ENCODE results near the gene SH3PXD2A.

SH3PXD2A gene

GRCh38 chr10:103807996-103808395 is 47.4 kb downstream of the SH3PXD2A start:
- DNase-seq = no peak

DNA sequence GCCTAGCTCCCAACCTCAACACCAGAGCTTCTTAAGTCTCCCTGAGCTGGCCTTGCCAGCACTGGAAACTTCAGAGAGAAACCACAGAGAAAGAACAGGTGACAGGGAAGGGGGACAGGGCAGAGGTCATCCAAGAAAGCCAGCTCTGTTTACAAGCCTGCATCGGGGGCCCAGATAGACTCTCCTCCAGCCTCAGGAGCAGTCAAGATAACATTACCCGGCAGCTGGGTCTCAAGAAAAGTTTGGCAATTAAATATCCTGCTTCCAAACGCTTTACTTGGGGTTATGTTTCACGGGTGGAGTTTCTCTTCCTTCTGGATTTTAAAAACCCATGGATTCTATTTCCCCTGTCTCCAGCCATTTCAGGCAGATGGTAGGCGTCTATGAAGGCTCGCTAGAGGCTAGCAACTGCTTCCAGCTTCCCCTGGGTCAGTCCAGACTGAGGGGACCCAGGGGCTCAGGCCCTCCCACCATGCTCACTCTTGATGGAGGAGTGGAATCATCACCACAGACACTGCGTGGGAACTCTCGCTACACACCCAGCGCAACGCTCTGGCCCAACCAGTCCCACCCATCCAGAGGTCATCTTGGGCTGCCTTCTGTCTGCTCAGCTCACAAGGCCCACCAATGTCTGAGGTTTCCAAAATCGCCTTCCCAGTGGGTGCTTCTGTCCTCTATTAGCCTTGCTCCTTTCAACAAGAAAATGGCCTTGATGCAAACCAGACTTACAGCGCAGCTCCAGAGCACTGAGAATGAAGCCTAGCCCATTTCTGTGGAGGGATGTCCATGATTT is 48.8 kb downstream of the SH3PXD2A start:
- no peak for DNase-seq

- DNase-seq = no peak
Measured at GRCh38 chr10:103805781-103806180, 49.6 kb downstream of the SH3PXD2A start.

DNA sequence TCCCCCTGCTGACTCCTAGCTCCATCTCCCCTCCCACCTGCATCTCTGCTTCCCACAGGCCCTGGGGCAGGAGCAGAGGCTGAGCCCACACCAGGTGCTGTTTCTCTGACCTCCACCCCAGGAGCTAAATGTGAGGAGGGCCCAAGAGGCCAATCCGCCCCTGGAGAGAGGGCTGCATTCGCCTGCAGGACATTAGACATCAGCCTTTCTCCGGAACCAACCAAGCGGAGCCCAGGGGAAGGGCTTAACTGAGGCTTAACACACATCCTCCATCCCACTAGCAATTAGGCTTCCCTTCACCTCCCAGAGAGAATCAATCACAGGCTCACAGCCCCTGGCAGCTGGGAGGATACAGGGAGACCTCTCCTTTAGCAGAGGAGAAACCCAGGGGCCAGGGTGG is 50.5 kb downstream of the SH3PXD2A start:
- DNase-seq = no peak

GRCh38 chr10:103803941-103804340 is 51.4 kb downstream of the SH3PXD2A start:
- no peak for DNase-seq

GRCh38 chr10:103802637-103803353 is 52.6 kb downstream of the SH3PXD2A start:
- no peak for DNase-seq

- DNase-seq = no peak
Measured at GRCh38 chr10:103802081-103802480, 53.3 kb downstream of the SH3PXD2A start.

DNA sequence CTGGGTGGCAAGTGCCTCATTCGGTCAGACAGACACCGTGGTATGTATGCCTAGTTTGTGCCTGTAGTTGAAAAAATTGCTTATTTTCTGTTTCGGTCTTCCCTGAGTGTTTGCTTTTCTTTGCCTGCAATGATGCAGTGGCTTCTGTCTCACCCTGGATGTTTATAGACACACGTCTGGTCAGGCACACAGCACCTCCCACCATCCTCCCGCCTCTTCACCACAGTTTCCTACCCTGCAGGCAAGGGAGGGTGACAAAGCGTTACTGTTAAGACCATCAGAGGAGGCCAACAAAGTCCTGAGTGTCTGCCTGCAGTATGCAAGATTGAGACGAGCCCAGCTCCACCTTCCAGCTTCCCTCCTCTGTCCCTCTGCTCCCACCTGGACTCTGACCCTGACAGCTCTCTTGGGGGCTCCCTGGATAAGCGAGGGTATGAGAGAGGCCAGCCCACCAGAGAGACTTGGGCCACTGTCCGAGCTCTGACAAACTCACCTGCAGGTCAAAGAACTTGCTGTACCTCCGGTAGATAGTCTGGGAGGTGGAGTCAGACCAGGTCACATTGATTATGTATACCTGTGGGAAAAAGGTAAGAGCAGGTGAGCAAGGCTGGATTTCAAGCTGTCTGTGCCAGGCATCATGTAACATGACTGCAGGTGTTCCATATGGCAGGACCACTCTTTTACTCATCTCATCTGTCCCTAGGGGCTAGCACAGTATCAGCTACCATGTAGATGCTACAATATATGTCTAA is 54.4 kb downstream of the SH3PXD2A start:
- no peak for DNase-seq

DNA sequence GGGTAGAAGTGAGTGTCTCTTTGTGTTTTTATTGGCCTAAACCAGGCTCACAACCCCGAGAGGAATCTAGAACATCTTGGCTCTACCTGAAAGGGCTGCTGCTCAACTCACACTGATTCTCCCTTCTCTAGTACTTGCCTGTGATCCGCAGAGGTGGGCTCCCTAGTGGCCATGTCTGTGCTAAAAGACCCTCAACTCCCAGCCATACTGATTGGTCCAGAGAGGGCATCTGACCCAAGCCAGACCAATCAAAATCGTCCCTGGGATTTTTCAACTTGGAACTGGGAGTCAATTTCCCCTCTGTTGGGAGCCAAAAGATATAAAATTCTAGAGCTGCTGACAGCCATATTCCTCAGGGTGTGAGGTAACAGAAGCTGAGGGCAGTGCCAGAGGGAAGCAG is 55.3 kb downstream of the SH3PXD2A start:
- DNase-seq = no peak

DNA sequence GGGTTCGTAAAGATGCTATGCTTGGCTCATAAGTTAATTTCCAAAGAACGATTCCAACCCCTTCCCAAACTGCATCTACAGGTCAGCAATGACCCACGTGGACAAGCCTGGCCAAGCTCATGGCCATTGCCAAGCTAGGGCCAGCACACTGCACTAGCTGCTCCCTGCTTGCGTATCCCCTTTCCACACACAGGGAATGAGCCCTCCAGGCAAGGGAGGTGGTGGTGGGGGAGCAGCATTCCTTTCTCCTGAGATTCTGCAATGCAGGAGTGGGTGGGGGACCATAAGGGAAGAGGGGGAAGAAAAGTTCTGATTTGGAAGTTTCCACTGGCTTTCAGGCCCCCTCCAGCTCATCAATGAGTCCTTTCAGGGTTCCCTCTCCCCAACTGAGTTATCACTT is 56.0 kb downstream of the SH3PXD2A start:
- no peak for DNase-seq

DNA sequence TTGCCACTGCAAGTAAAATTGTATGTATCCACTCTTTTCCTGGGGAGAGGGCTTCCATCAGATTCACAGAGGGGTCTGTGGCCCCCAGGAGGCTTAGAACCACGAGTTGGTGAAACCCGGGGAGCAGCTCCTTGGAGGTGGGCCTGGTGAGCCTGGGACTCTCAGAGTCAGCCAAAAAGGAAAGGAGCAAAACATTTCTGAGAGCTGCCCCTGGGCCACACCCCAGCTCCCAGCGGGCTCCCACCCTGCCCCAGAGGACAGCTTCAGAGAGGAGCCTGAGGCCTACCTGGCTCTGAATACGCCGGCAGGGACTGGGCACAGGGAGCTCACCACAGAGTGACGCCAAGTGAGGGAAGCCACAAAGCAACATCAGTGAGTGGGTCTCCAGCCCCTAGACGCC is 56.9 kb downstream of the SH3PXD2A start:
- DNase-seq = no peak

DNA sequence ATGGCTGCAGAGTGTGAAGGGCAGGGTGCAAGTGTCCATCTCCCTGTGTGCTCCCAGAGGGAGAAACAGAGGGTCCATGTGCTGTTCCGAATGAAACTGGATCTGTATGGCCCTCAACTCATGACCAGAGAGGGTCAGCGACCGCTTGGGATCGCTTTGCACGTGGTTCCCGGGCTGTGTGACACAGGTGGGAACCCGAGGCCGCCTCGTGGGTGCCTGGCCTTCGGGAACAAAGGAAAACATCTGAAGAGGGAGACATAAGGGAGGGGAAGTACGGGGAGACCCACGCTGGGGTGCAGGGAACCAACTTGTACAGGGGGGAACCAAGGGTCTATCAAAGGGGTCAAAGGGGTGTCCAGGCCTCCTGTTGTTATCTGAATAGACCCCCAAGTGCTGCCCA is 57.5 kb downstream of the SH3PXD2A start:
- no peak for DNase-seq

DNA sequence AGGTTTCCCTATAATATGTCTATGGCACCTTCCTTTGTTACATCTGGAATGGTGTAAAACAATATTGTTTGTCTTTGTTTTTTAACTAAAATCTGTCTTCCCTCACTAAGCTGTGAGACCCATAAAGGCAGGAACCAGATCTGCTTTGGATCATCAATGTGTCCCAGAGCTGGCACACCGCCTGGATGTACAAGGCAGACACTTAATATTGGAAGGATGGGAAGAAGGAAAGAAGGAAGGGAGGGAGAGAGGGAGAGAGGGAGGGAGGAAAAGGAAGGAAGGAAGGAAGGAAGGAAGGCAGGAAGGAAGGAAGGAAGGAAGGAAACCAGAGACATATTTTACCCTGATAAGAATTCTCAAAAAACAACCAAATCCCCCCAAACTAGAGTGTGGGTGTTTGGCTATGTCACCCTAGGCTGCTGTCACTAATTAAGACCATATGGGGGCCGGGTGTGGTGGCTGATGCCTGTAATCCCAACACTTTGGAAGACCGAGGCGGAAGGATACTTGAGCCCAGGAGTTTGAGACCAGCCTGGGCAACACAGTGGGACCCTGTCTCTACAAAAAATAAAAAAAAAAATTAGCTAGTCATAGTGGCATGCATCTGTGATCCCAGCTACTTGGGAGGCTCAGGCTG is 59.6 kb downstream of the SH3PXD2A start:
- no peak for DNase-seq

- DNase-seq = no peak
Measured at GRCh38 chr10:103794996-103795395, 60.4 kb downstream of the SH3PXD2A start.

- DNase-seq = no peak
Measured at GRCh38 chr10:103793920-103794883, 61.2 kb downstream of the SH3PXD2A start.

DNA sequence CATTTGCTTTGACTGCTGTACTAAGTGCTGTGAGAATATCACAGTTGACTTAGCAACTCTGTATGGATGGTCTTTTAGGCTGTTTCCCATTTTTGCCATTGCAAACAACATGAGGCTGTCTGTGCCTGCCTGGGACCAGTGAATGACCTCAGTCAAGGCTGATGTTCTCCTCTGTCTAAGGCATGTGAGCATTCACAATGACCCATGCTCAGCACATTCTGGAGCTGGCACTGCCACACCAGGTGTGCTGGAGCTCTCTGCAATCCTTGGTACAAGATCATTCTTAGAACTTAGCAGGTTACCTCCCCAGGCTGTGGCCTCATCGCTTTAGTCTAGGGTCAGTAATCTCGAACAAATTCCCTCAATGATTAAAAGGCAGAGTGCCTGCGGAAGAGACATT is 61.9 kb downstream of the SH3PXD2A start:
- DNase-seq = no peak

DNA sequence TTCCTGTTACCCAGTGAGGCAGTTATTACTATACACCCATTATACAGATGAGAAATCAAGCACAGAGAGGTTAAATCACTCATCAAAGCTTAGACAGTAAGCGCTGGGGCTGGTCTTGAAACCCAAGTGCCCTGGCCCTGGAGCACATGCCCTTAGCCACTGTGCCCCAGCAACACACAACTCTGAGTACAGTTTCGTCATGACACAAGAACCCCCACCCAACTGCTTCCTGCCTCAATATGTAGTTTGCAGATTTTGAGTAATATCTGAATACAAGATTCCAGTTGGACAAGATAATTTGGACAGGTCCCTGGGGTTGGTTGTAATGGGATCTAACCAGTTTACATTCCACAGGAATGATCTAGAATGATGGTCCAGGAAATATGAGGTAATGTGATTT is 62.8 kb downstream of the SH3PXD2A start:
- no peak for DNase-seq

DNA sequence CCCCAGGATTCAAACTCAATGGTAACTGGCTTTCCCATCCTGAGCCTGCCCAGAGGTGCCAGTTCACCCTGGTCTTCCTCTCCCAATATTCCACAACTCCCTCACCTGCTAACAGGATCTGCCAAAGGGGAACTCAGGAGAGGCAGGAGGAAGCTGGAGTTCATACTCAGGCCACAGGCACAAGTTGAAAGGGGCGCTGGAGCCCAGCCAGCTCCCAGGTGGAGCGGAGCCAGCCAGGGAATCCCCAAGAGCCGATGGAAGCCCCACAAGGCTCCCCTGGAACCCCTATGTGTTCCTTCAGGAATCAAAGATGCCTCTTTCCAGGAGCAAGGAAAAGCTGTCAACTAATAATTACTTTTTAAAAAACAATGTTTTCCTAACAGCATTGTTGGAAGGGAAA is 63.5 kb downstream of the SH3PXD2A start:
- DNase-seq = no peak

- DNase-seq = no peak
Measured at GRCh38 chr10:103791291-103791690, 64.1 kb downstream of the SH3PXD2A start.

DNA sequence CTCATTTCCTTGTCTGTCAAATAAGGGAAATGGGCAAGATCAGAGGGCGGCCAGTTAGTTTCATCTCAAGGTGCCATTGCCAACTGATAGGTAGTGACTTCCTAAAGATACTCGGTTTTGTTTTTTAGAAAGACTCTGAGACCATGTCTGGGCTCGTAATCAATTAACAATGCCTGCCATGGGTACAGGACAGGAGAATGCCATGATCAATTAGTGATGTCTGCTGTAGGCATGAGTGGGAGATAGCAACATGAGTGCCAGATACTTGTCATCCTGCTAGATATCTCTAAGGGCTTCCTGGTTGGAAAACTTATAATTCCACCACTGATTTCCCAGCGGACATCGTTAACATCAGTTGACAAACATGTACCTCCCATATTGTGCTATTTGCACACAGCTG is 64.8 kb downstream of the SH3PXD2A start:
- no peak for DNase-seq

GRCh38 chr10:103789771-103790201 is 65.6 kb downstream of the SH3PXD2A start:
- DNase-seq = no peak

DNA sequence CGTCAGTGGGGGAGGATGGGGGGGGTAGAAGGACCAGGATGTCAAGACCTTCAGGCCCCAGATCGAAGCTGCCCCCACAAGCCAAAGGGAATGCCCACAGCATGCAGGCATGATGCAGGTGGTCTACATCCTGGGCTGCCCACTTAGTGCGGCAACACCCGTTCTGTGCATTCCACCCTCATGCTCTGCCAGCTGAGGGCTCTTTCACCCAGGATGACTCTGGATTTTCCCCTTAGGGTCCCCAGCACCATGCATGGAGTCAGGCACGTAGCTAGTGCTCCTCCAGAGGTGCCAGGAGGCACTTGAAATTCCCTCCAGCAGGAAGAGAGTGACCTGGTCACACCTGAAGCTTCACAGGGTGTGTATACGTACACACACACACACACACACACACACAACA is 66.2 kb downstream of the SH3PXD2A start:
- no peak for DNase-seq

Measured in NCI-H1436 treated with DMSO at 0.1 percent for 48 hours (cell line).